DOHH2 (cell line): ENCODE measurements around the gene INTS12.

Source experiments
- H3F3A ChIP-seq: fragments of 200-600 bp; sonication (generic), shearing (Covaris generic); 2 replicates; pipeline ENCODE4 v1.6.0; 2016; ENCODE audit warnings: antibody characterized with exemption, mild to moderate bottlenecking; ENCODE audit not compliant: control insufficient read depth, insufficient read depth
- H3K27ac ChIP-seq: fragments of 200-600 bp; sonication (generic); 2 replicates; pipeline ENCODE4 v1.5.1; 2014; ENCODE audit warnings: low read depth, mild to moderate bottlenecking, low read length, moderate library complexity
- H3K27me3 ChIP-seq: fragments of 200-600 bp; sonication (generic); 2 replicates; pipeline ENCODE4 v1.6.1; 2014; ENCODE audit warnings: mild to moderate bottlenecking, low read length, mixed read lengths; ENCODE audit not compliant: control insufficient read depth
- H3K36me3 ChIP-seq: fragments of 200-600 bp; sonication (generic); 2 replicates; pipeline ENCODE4 v1.6.1; 2014; ENCODE audit warnings: mild to moderate bottlenecking, low read length, moderate library complexity, mixed read lengths; ENCODE audit not compliant: control insufficient read depth
- H3K4me1 ChIP-seq: fragments of 200-600 bp; sonication (generic); 2 replicates; pipeline ENCODE4 v1.6.1; 2014; ENCODE audit warnings: mild to moderate bottlenecking, low read length, mixed read lengths; ENCODE audit not compliant: control insufficient read depth
- H3K4me2 ChIP-seq: fragments of 200-600 bp; sonication (generic); 2 replicates; pipeline ENCODE4 v1.6.0; 2014; ENCODE audit warnings: mild to moderate bottlenecking, low read length, moderate library complexity
- H3K4me3 ChIP-seq: fragments of 200-600 bp; sonication (generic); 2 replicates; pipeline ENCODE4 v1.5.1; 2014; ENCODE audit warnings: mild to moderate bottlenecking, low read length, mixed read lengths
- H3K79me2 ChIP-seq: fragments of 200-600 bp; sonication (generic); 2 replicates; pipeline ENCODE4 v1.6.1; 2014; ENCODE audit warnings: mild to moderate bottlenecking, low read length, mixed read lengths; ENCODE audit not compliant: control insufficient read depth
- H3K9me2 ChIP-seq: fragments of 200-600 bp; sonication (generic); replicated peaks from 2 replicates; pipeline ENCODE4 v1.6.1; 2014; ENCODE audit warnings: mild to moderate bottlenecking, low read length, mixed read lengths; ENCODE audit not compliant: control insufficient read depth
- H3K9me3 ChIP-seq: fragments of 200-600 bp; sonication (generic); 2 replicates; pipeline ENCODE4 v1.6.1; 2014; ENCODE audit warnings: antibody characterized with exemption, low read length, mixed read lengths; ENCODE audit not compliant: control insufficient read depth, insufficient read depth
- H4K20me1 ChIP-seq: fragments of 200-600 bp; sonication (generic); 2 replicates; pipeline ENCODE4 v1.6.0; 2014; ENCODE audit warnings: low read depth, mild to moderate bottlenecking, antibody characterized with exemption, low read length, moderate library complexity; ENCODE audit not compliant: control insufficient read depth, insufficient read depth
- EZH2phosphoT487 ChIP-seq: fragments of 200-600 bp; sonication (generic); IDR thresholded peaks from 2 replicates; pipeline ENCODE4 v1.6.1; 2017; ENCODE audit warnings: borderline replicate concordance, mild to moderate bottlenecking, antibody characterized with exemption, low read length, moderate library complexity, mixed read lengths
- TF ChIP-seq, protein P1 (sequence below): fragments of 200-600 bp; sonication (generic); IDR thresholded peaks from one replicate; pipeline ENCODE4 v1.5.1; 2014; ENCODE audit warnings: antibody characterized with exemption, mild to moderate bottlenecking, low read depth, low read length; ENCODE audit not compliant: poor library complexity, severe bottlenecking

The INTS12 gene

DNA sequence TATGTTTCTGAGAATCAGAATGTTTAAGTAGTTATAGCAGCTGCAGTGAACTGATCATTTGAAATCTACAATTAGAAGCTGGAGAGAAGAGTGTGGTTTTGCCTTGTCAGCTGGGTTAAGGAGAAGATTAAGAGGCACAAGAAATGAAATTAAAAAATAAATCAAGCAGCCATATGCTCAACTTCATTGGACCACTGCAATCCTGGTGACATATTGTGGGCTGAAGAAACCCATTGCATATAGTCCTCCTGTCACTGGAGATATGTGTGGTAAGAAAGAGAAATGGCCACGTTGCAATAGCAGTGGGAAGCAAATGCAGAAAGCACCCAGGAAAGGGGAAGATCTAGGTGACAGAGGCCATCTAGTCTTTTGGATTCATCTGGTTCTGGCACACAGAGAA lies 63.0 kb downstream of the INTS12 start:
- H3K9me3 ChIP-seq = no peaks in the 10 kb centered on the region
- H3K36me3 ChIP-seq = no peaks in the 10 kb centered on the region
- H4K20me1 ChIP-seq = no peaks in the 10 kb centered on the region
- peaks cover 3% of the 10 kb centered on the region; the same call in 1 of the 2 replicates for H3K4me1 ChIP-seq
- no peaks in the 10 kb centered on the region for H3K79me2 ChIP-seq
- H3K27ac ChIP-seq = no peak overlapping the region
- no peak overlapping the region for H3K4me3 ChIP-seq
- no peaks in the 10 kb centered on the region for H3F3A ChIP-seq
- TF ChIP-seq EZH2phosphoT487 = no peak
- TF ChIP-seq, protein P1, sequence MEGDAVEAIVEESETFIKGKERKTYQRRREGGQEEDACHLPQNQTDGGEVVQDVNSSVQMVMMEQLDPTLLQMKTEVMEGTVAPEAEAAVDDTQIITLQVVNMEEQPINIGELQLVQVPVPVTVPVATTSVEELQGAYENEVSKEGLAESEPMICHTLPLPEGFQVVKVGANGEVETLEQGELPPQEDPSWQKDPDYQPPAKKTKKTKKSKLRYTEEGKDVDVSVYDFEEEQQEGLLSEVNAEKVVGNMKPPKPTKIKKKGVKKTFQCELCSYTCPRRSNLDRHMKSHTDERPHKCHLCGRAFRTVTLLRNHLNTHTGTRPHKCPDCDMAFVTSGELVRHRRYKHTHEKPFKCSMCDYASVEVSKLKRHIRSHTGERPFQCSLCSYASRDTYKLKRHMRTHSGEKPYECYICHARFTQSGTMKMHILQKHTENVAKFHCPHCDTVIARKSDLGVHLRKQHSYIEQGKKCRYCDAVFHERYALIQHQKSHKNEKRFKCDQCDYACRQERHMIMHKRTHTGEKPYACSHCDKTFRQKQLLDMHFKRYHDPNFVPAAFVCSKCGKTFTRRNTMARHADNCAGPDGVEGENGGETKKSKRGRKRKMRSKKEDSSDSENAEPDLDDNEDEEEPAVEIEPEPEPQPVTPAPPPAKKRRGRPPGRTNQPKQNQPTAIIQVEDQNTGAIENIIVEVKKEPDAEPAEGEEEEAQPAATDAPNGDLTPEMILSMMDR = no peak
- no peaks in the 10 kb centered on the region for H3K9me2 ChIP-seq
- no peaks in the 10 kb centered on the region for H3K27me3 ChIP-seq
- H3K4me2 ChIP-seq = no peak overlapping the region

DNA sequence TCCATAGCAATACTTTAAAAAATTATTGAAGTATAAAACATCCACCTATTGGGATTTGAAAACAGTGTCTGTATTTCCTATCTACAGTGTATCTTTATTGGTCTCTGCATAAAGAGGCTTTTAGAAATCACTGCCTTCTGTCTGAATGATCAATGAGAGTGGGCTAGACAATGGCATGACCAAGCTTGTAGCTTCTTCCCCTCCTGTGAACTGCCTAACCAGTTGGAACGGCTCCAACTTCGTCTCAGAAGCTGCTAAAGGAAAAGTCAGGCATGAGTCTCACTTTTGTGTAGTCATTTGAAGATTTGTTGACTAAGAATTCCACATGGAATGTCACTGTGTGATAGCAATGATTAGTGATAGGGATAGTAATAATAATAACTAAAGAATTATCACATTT lies 64.2 kb downstream of the INTS12 start:
- Histone ChIP-seq H3K9me3 (no peaks in the 10 kb centered on the region), H4K20me1 (no peaks in the 10 kb centered on the region), H3K79me2 (no peaks in the 10 kb centered on the region), H3K4me3 (no peak overlapping the region), H3K4me1 (peaks cover 3% of the 10 kb centered on the region; the same call in 1 of the 2 replicates), H3F3A (no peaks in the 10 kb centered on the region), H3K9me2 (no peaks in the 10 kb centered on the region), H3K27me3 (no peaks in the 10 kb centered on the region), H3K27ac (no peak overlapping the region), H3K36me3 (no peaks in the 10 kb centered on the region), H3K4me2 (no peak overlapping the region)
- TF ChIP-seq, protein P1 = no peak
- TF ChIP-seq EZH2phosphoT487 = no peak

DNA sequence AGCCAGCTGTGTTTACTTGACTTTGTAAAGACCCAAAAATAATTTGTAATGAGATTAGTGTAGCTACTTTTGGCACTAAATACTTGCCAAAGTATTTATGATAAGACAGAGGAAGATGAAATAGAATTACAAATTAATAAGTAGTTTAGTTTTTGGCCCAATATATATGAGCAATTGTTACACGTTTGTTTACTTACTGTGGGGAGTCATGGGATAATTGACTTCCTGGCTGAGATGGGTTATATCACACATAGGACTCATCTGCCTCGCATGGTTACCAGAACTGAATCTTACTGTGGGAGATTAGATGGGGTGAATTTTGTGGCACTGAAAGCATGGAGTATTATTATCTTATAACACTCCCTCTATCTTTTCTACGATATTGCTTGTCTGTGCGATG lies 66.6 kb downstream of the INTS12 start:
- H3K4me2 ChIP-seq = no peak overlapping the region
- no peaks in the 10 kb centered on the region for H3K9me3 ChIP-seq
- H3K27me3 ChIP-seq = no peaks in the 10 kb centered on the region
- no peak overlapping the region for H3K4me3 ChIP-seq
- no peaks in the 10 kb centered on the region for H4K20me1 ChIP-seq
- H3F3A ChIP-seq = peaks cover 5% of the 10 kb centered on the region; the same call in 1 of the 2 replicates
- no peaks in the 10 kb centered on the region for H3K36me3 ChIP-seq
- no peak overlapping the region for H3K27ac ChIP-seq
- no peaks in the 10 kb centered on the region for H3K9me2 ChIP-seq
- peaks cover 23% of the 10 kb centered on the region for H3K4me1 ChIP-seq
- no peak for TF ChIP-seq EZH2phosphoT487
- TF ChIP-seq, protein P1 = no peak
- H3K79me2 ChIP-seq = no peaks in the 10 kb centered on the region
